ENCODE results near the gene ADCY3. TPM values are rescaled to one million over a fixed set of nuclear protein-coding genes. Genes with fewer than 3 reads are reported as not detected.

Gene ADCY3
- total RNA-seq, 1 experiment from 2014 or later: 39.5 TPM

- Histone ChIP-seq H4K5ac (ENCODE audit: insufficient read length, low read depth, low read length) (no peak overlapping the region), H3K27me3 (ENCODE audit: insufficient read depth, low read length) (no peaks in the 10 kb centered on the region), H3K9me3 (ENCODE audit: control insufficient read depth, low read depth, low read length) (no peaks in the 10 kb centered on the region), H3K79me1 (ENCODE audit: insufficient read depth, low read depth, low read length, poor library complexity, severe bottlenecking) (no peaks in the 10 kb centered on the region), H3K4ac (ENCODE audit: low read depth, low read length) (no peak overlapping the region), H3K4me1 (ENCODE audit: insufficient read depth, low read length) (no peaks in the 10 kb centered on the region; the same call in 1 of the 2 replicates), H2BK20ac (ENCODE audit: low read depth, low read length, poor library complexity, severe bottlenecking) (no peak overlapping the region), H4K20me1 (ENCODE audit: control insufficient read depth, insufficient read depth, insufficient read length) (no peaks in the 10 kb centered on the region), H2BK5ac (ENCODE audit: insufficient read length, low read length) (no peak overlapping the region), H3K14ac (ENCODE audit: insufficient read depth, low read length) (no peak overlapping the region; the same call in 1 of the 2 replicates), H3K27ac (ENCODE audit: insufficient read length, low read depth, low read length) (no peak overlapping the region), H2BK12ac (ENCODE audit: insufficient read length, low read depth, low read length) (no peak overlapping the region), H4K8ac (replicated peaks; ENCODE audit: insufficient read length, low read depth, low read length) (no peak overlapping the region), H3K23me2 (ENCODE audit: insufficient read length, low read depth, low read length, poor library complexity, severe bottlenecking) (no peaks in the 10 kb centered on the region), H2AK5ac (ENCODE audit: insufficient read length, low read length) (no peak overlapping the region), H3K23ac (ENCODE audit: insufficient read length, low read depth, low read length) (no peak overlapping the region), H2AFZ (ENCODE audit: low read length) (no peak overlapping the region), H4K91ac (ENCODE audit: insufficient read length, low read depth, low read length) (no peak overlapping the region), H2BK15ac (ENCODE audit: low read depth, low read length) (no peak overlapping the region), H3K4me2 (ENCODE audit: insufficient read depth, insufficient read length, low read length) (no peak overlapping the region), H3K79me2 (ENCODE audit: insufficient read depth, low read length) (no peaks in the 10 kb centered on the region), H3K9ac (ENCODE audit: extremely low read depth, insufficient read length, low read length) (no peak overlapping the region), H2BK120ac (ENCODE audit: low read depth, low read length, poor library complexity, severe bottlenecking) (no peak overlapping the region), H3T11ph (ENCODE audit: low read length) (no peak overlapping the region), H3K18ac (ENCODE audit: insufficient read length, low read depth, low read length) (no peak overlapping the region), H3K56ac (ENCODE audit: insufficient read length, low read depth, low read length) (no peak overlapping the region)
- TF ChIP-seq CTCF (conservative IDR thresholded peaks at IDR 0.05): no peak
- Mint-ChIP-seq H3K4me3 (no peak overlapping the region), H3K27me3 (ENCODE audit: low read depth) (peaks cover 5% of the 10 kb centered on the region), H3K27ac (no peak overlapping the region; a peak in 1 of 7 replicates), H3K36me3 (ENCODE audit: insufficient read depth in 1 of 3, low read depth in 3 of 3) (no peaks in the 10 kb centered on the region), H3K4me1 (peaks cover 20 to 23% of the 10 kb centered on the region in 2 experiments), H3K9me3 (no peaks in the 10 kb centered on the region)
- no CpG with 5 or more reads among the region's 5 CpGs for WGBS (ENCODE audit: extremely low coverage, insufficient read length, low lambda C conversion rate)
- DNase-seq: no peak
Measured at GRCh38 chr2:24924266-24924665, 4.2 kb upstream of the ADCY3 start.

All from H9 (cell line).